Keratinocyte (primary cell): Measurements from ENCODE around the gene TMED3.

ENCODE experiments used
- EZH2 ChIP-seq: IDR thresholded peaks from one replicate; pipeline ENCODE4 v1.6.1; 2012; ENCODE audit warnings: inconsistent platforms, mild to moderate bottlenecking, low read length, moderate library complexity
- TF ChIP-seq, protein P1 (sequence below), 3 experiments: IDR thresholded peaks in 1 of 3; conservative IDR thresholded peaks in 1 of 3; optimal IDR thresholded peaks in 1 of 3; 2 replicates in 2 of 3; 3 replicates in 1 of 3; pipeline versions ENCODE3 to v1.5.1; 2011; ENCODE audit warnings: low read length in 3 of 3, mild to moderate bottlenecking in 3 of 3, moderate library complexity in 2 of 3, control low read depth in 1 of 3, inconsistent platforms in 1 of 3; ENCODE audit not compliant: insufficient read depth in 2 of 3; ENCODE audit errors: extremely low read depth in 1 of 3

DNA sequence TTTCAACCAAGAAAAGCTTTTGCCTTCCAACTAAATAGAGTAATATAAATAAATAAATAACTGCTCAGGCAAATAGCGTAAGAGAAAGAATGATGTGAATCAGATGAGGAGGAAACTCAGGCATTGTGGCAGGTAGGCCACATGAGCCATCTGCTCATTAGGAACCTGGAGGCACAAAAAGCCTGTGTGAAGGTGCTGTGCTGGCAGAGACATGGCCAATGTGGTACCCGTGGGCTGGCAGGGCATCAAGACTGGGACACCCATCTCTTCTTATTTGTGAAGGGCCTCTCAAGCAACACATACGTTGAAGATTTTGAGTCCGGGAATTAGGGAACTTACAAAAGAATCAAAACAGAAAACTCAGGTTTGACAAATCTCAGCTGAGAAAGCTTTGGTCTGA lies 18.9 kb upstream of the TMED3 start:
- TF ChIP-seq, protein P1, sequence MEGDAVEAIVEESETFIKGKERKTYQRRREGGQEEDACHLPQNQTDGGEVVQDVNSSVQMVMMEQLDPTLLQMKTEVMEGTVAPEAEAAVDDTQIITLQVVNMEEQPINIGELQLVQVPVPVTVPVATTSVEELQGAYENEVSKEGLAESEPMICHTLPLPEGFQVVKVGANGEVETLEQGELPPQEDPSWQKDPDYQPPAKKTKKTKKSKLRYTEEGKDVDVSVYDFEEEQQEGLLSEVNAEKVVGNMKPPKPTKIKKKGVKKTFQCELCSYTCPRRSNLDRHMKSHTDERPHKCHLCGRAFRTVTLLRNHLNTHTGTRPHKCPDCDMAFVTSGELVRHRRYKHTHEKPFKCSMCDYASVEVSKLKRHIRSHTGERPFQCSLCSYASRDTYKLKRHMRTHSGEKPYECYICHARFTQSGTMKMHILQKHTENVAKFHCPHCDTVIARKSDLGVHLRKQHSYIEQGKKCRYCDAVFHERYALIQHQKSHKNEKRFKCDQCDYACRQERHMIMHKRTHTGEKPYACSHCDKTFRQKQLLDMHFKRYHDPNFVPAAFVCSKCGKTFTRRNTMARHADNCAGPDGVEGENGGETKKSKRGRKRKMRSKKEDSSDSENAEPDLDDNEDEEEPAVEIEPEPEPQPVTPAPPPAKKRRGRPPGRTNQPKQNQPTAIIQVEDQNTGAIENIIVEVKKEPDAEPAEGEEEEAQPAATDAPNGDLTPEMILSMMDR (optimal IDR thresholded peaks at IDR 0.05 in 1 of 3, IDR thresholded peaks at IDR 0.05 in 1 of 3, conservative IDR thresholded peaks at IDR 0.05 in 1 of 3; ENCODE audit: extremely low read depth in 1 of 3, insufficient read depth in 2 of 3, low read length in 3 of 3), result no peak
- TF ChIP-seq EZH2, result no peak
